Mesothelial cell of epicardium (in vitro differentiated cells): ENCODE results near the gene ANLN. TPM values are rescaled to one million over a fixed set of nuclear protein-coding genes. Genes with fewer than 3 reads are reported as not detected.
A peak's percentile ranks its signal among the peaks of the same experiment; 100 is the strongest.

ENCODE experiments used
- DNase-seq, 2 experiments: peaks; one replicate each; pipeline ENCODE4 v3.0.0; 2021; ENCODE audit warnings: low spot score in 2 of 2; ENCODE audit not compliant: unreplicated experiment in 2 of 2
- H3K27ac Mint-ChIP-seq: 2 replicates; pipeline ENCODE4 v1.8.0; 2021; ENCODE audit warnings: mixed read lengths
- H3K27me3 Mint-ChIP-seq: 2 replicates; pipeline ENCODE4 v1.8.0; 2021; ENCODE audit warnings: low read depth, mixed read lengths
- H3K36me3 Mint-ChIP-seq: 2 replicates; pipeline ENCODE4 v1.8.0; 2021; ENCODE audit warnings: mixed read lengths
- H3K4me1 Mint-ChIP-seq: 2 replicates; pipeline ENCODE4 v1.8.0; 2021; ENCODE audit warnings: mixed read lengths
- H3K4me3 Mint-ChIP-seq: 2 replicates; pipeline ENCODE4 v1.8.0; 2021; ENCODE audit warnings: mild to moderate bottlenecking, moderate library complexity, mixed read lengths
- H3K9me3 Mint-ChIP-seq: 2 replicates; pipeline ENCODE4 v1.8.0; 2021; ENCODE audit warnings: mixed read lengths
- total RNA-seq: library from RNA; stranded (reverse); gene quantifications from 3 replicates; pipeline ENCODE4 v1.2.1, GENCODE V29; 2021
- TF ChIP-seq, protein P1 (sequence below): fragments of 200-600 bp; sonication (generic); IDR thresholded peaks from one replicate; pipeline ENCODE4 v1.5.0; 2021; ENCODE audit warnings: antibody characterized with exemption; ENCODE audit not compliant: unreplicated experiment

The ANLN gene
- total RNA-seq, 1 donor from 2014 or later: 31.2 TPM

DNA sequence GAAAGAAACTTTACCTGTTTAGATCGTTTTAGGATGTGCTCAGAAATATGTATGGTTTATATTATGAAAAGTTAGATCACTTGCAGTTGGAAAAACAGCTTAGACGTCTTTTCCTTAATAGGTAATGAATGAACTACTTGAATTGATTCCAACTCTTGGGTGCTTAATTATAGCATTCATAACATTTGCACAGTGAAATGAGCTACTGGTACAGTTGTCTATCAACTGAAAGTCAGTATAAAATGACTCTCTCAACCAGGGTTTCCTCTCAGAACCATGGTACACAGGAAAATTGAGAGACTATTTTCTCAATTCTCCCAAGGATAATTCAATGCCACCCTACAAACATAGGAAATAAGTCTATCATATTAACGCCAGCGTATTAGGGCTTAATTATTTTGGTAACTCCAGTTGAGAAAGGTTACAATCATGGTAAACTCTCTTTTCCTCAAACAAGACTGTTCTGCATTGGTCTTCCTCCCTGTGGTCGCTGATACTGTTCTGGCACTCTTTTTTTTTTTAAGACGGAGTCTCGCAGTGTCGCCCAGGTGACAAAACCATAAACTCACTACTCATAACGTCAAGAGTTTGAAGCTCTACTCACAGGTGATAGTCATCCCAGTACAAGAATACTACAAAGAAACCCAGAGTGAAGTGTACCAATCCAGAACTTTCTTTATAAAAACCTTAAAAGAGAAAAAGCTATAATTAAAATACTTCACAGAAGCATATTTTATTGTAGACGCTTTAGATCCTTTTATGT lies 2.0 kb downstream of the ANLN start:
- peaks cover 7% of the 10 kb centered on the region for H3K36me3 Mint-ChIP-seq
- peaks cover 43% of the 10 kb centered on the region for H3K4me1 Mint-ChIP-seq
- H3K27ac Mint-ChIP-seq: peak overlapping the region; percentile 58
- H3K27me3 Mint-ChIP-seq: no peaks in the 10 kb centered on the region
- H3K9me3 Mint-ChIP-seq: peaks cover 7% of the 10 kb centered on the region
- DNase-seq: no peak
- H3K4me3 Mint-ChIP-seq: peak overlapping the region; percentile 81
- TF ChIP-seq, protein P1, sequence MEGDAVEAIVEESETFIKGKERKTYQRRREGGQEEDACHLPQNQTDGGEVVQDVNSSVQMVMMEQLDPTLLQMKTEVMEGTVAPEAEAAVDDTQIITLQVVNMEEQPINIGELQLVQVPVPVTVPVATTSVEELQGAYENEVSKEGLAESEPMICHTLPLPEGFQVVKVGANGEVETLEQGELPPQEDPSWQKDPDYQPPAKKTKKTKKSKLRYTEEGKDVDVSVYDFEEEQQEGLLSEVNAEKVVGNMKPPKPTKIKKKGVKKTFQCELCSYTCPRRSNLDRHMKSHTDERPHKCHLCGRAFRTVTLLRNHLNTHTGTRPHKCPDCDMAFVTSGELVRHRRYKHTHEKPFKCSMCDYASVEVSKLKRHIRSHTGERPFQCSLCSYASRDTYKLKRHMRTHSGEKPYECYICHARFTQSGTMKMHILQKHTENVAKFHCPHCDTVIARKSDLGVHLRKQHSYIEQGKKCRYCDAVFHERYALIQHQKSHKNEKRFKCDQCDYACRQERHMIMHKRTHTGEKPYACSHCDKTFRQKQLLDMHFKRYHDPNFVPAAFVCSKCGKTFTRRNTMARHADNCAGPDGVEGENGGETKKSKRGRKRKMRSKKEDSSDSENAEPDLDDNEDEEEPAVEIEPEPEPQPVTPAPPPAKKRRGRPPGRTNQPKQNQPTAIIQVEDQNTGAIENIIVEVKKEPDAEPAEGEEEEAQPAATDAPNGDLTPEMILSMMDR: no peak

DNA sequence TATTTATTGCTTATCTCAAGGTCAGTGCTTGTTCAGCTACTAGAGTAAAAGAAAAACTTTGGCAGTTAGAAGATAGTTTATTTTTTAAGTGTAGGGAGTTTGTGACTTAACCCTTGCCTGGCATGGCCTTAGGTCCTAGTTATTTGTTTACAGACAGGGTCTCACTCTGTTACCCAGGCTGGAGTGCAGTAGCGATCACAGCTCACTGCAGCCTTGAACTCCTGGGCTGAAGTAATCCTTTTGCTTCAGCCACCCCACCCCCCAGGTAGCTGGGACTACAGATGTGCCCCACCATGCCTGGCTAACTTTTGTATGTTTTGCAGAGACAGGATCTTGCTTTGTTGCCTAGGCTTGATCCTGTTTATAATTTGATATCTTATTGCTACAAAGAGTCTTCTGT lies 4.2 kb downstream of the ANLN start:
- Mint-ChIP-seq H3K4me3 (no peak overlapping the region), H3K9me3 (peaks cover 7% of the 10 kb centered on the region), H3K4me1 (peaks cover 43% of the 10 kb centered on the region), H3K27ac (peak overlapping the region; percentile 68), H3K27me3 (no peaks in the 10 kb centered on the region), H3K36me3 (peaks cover 9% of the 10 kb centered on the region)
- TF ChIP-seq, protein P1: no peak
- no peak for DNase-seq

DNA sequence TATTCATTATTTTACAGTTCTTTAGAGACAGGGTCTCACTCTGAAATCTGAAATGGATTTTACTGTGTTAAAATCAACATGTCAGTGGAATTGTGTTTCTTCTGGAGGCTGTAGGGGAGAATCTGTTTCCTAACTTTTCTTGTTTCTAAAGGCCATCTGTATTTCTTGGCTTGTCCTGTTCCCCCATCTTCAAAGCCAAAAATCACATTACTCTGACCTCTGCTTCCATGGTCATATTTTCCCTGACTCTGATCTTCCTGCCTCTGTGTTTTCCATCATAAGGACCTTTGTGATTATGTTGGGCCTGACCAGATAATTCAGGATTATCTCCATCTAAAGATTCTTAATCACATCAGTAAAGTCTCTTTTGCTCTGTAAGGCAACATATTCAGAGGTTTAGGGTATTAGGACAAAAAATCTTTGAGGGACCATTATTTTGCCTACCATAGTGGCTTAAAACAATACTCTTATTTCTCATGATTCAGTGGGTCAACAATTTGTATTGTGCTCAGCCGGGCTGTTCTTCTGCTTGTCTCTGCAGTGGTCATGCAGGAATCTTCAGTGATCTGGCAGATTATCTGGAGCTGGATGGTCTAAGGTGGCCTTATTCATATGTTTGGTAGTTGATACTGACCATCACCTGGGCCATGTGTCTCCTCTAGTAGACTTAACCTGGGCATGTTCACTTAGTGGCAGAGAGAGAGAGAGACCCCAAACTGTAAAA lies 5.7 kb downstream of the ANLN start:
- Mint-ChIP-seq H3K27ac (peak overlapping the region; percentile 48), H3K9me3 (peaks cover 7% of the 10 kb centered on the region), H3K36me3 (peaks cover 10% of the 10 kb centered on the region), H3K4me1 (peaks cover 41% of the 10 kb centered on the region), H3K4me3 (no peak overlapping the region), H3K27me3 (no peaks in the 10 kb centered on the region)
- DNase-seq: no peak
- TF ChIP-seq, protein P1: no peak

DNA sequence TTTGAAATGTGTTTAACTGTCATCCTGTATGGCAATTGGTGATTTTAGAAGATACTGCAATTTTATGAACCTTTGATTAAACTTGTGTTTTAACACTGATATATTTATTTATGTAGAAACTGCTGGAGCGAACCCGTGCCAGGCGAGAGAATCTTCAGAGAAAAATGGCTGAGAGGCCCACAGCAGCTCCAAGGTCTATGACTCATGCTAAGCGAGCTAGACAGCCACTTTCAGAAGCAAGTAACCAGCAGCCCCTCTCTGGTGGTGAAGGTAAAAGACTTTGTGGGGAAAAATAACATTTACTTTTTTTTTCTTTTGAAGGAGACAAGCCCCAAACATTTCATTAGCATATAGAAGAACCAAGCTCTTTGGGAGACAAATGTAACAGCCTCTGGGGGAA lies 6.5 kb downstream of the ANLN start:
- H3K36me3 Mint-ChIP-seq: peaks cover 15% of the 10 kb centered on the region
- H3K27ac Mint-ChIP-seq: peak overlapping the region; percentile 77
- H3K27me3 Mint-ChIP-seq: no peaks in the 10 kb centered on the region
- peaks cover 7% of the 10 kb centered on the region for H3K9me3 Mint-ChIP-seq
- H3K4me3 Mint-ChIP-seq: no peak overlapping the region
- TF ChIP-seq, protein P1: no peak
- H3K4me1 Mint-ChIP-seq: peaks cover 39% of the 10 kb centered on the region
- no peak for DNase-seq

DNA sequence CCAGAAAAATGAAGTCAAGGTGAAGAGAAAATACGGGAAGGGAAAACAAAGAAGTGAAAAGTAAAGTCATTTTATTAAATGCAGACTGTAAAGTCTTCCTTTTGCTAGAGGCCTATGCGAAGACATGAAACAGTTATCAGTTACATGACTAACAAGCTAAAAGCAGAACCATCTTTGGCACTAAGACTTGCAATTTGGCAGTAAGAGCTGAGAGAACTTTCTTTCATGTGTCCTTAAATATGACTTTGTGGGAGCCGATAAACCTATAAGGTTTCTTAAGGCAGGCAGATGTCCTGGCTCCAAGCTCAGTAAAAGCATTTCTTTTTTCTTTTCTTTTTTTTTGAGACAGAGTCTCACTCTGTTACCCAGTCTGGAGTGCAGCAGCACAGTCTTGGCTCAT lies 10.4 kb downstream of the ANLN start:
- DNase-seq: no peak
- H3K4me1 Mint-ChIP-seq: peaks cover 11% of the 10 kb centered on the region
- peaks cover 23% of the 10 kb centered on the region for H3K36me3 Mint-ChIP-seq
- H3K27ac Mint-ChIP-seq: peak overlapping the region; percentile 58
- H3K9me3 Mint-ChIP-seq: peaks cover 7% of the 10 kb centered on the region
- no peaks in the 10 kb centered on the region for H3K27me3 Mint-ChIP-seq
- H3K4me3 Mint-ChIP-seq: no peak overlapping the region
- TF ChIP-seq, protein P1: no peak
